Vagina (tissue), 2 donors: ENCODE measurements around the gene NEUROD2. TPM values are rescaled to one million over a fixed set of nuclear protein-coding genes. Genes with fewer than 3 reads are reported as not detected.

Experiments
- DNase-seq, 2 donors: peaks; one replicate each; pipeline ENCODE4 v3.0.0-alpha.2; 2017; ENCODE audit errors: extremely low spot score in 2 of 2
- H3K27ac ChIP-seq: fragments of 200-600 bp; sonication (generic); one replicate; pipeline ENCODE4 v1.5.1; 2019
- H3K27me3 ChIP-seq: fragments of 200-600 bp; sonication (generic); one replicate; pipeline ENCODE4 v1.5.1; 2019
- H3K36me3 ChIP-seq, 2 donors: fragments of 200-600 bp; sonication (generic); one replicate each; pipeline ENCODE4 v1.5.1; 2017 to 2019
- H3K4me1 ChIP-seq: fragments of 200-600 bp; sonication (generic); one replicate; pipeline ENCODE4 v1.5.1; 2019
- H3K4me3 ChIP-seq, 2 donors: fragments of 200-600 bp; sonication (generic); 1 replicate in 1 of 2; 2 replicates in 1 of 2; pipeline ENCODE4 v1.5.1; 2016 to 2019
- H3K9me3 ChIP-seq: fragments of 200-600 bp; sonication (generic); one replicate; pipeline ENCODE4 v1.5.1; 2019
- CTCF ChIP-seq, 3 experiments: fragments of 450-650 bp in 2 of 3; fragments of 200-600 bp in 1 of 3; sonication (generic) in 1 of 3; IDR thresholded peaks; one replicate each; pipeline ENCODE4 v1.5.1; 2017 to 2019; ENCODE audit warnings: antibody characterized with exemption in 3 of 3, mild to moderate bottlenecking in 2 of 3, moderate library complexity in 2 of 3
- POLR2A ChIP-seq, 2 donors: fragments of 450-650 bp; IDR thresholded peaks; one replicate each; pipeline ENCODE4 v1.6.1; 2017; ENCODE audit warnings: antibody characterized with exemption in 2 of 2, mild to moderate bottlenecking in 2 of 2, moderate library complexity in 2 of 2
- POLR2AphosphoS5 ChIP-seq, 2 donors: sonication (generic); formaldehyde crosslinking; IDR thresholded peaks; one replicate each; pipeline ENCODE4 v1.9.0; 2017; ENCODE audit warnings: antibody characterized with exemption in 2 of 2, mild to moderate bottlenecking in 2 of 2, low read depth in 1 of 2; ENCODE audit not compliant: insufficient read depth in 1 of 2
- intact Hi-C: fragments of 100-400 bp; cut with DNase I; formaldehyde crosslinking; loops from one replicate; pipeline ENCODE4 v1.15.1; 2023
- total RNA-seq: library from RNA; depleted of rRNA; stranded (reverse); fragments of >200 nt; gene quantifications from one replicate; pipeline ENCODE4 v1.2.3, GENCODE V29; 2016

NEUROD2 gene
- total RNA-seq, 1 donor from 2014 or later = not detected

GRCh38 chr17:39564211-39564848 lies 43.4 kb downstream of the NEUROD2 start:
- Histone ChIP-seq H3K27me3 (no peaks in the 10 kb centered on the region), H3K4me3 (no peak overlapping the region), H3K36me3 (peaks cover 0 to 26% of the 10 kb centered on the region in 2 donors), H3K27ac (no peak overlapping the region), H3K9me3 (no peaks in the 10 kb centered on the region), H3K4me1 (no peaks in the 10 kb centered on the region)
- TF ChIP-seq CTCF (IDR thresholded peaks at IDR 0.05) (no peak), POLR2AphosphoS5 (IDR thresholded peaks at IDR 0.05; ENCODE audit: insufficient read depth in 1 of 2, low read depth in 1 of 2) (no peak), POLR2A (IDR thresholded peaks at IDR 0.05) (no peak)
- intact Hi-C loops = no loop called here
- DNase-seq = no peak

- Histone ChIP-seq H3K36me3 (peaks cover 0 to 26% of the 10 kb centered on the region in 2 donors), H3K27me3 (no peaks in the 10 kb centered on the region), H3K27ac (no peak overlapping the region), H3K4me1 (no peaks in the 10 kb centered on the region), H3K9me3 (no peaks in the 10 kb centered on the region), H3K4me3 (no peak overlapping the region)
- no peak for TF ChIP-seq POLR2AphosphoS5 (IDR thresholded peaks at IDR 0.05; ENCODE audit: insufficient read depth in 1 of 2, low read depth in 1 of 2)
- no peak for TF ChIP-seq POLR2A (IDR thresholded peaks at IDR 0.05)
- no peak for TF ChIP-seq CTCF (IDR thresholded peaks at IDR 0.05)
- DNase-seq = no peak
- intact Hi-C loops = no loop called here
Measured at GRCh38 chr17:39563476-39563875, 44.2 kb downstream of the NEUROD2 start.

GRCh38 chr17:39562976-39563375 lies 44.7 kb downstream of the NEUROD2 start:
- no peaks in the 10 kb centered on the region for H3K4me1 ChIP-seq
- DNase-seq = no peak
- H3K36me3 ChIP-seq = peaks cover 0 to 26% of the 10 kb centered on the region in 2 donors
- no peak overlapping the region for H3K27ac ChIP-seq
- intact Hi-C loops = no loop called here
- no peak for TF ChIP-seq POLR2A (IDR thresholded peaks at IDR 0.05)
- no peak for TF ChIP-seq CTCF (IDR thresholded peaks at IDR 0.05)
- no peak for TF ChIP-seq POLR2AphosphoS5 (IDR thresholded peaks at IDR 0.05; ENCODE audit: insufficient read depth in 1 of 2, low read depth in 1 of 2)
- H3K4me3 ChIP-seq = no peak overlapping the region
- no peaks in the 10 kb centered on the region for H3K27me3 ChIP-seq
- H3K9me3 ChIP-seq = no peaks in the 10 kb centered on the region

- H3K36me3 ChIP-seq = peaks cover 0 to 26% of the 10 kb centered on the region in 2 donors
- H3K27me3 ChIP-seq = no peaks in the 10 kb centered on the region
- no peaks in the 10 kb centered on the region for H3K4me1 ChIP-seq
- H3K4me3 ChIP-seq = no peak overlapping the region
- H3K27ac ChIP-seq = no peak overlapping the region
- TF ChIP-seq POLR2A (IDR thresholded peaks at IDR 0.05) (no peak), CTCF (IDR thresholded peaks at IDR 0.05) (no peak), POLR2AphosphoS5 (IDR thresholded peaks at IDR 0.05; ENCODE audit: insufficient read depth in 1 of 2, low read depth in 1 of 2) (no peak)
- intact Hi-C loops = no loop called here
- no peak for DNase-seq
- H3K9me3 ChIP-seq = no peaks in the 10 kb centered on the region
Measured at GRCh38 chr17:39562395-39562794, 45.3 kb downstream of the NEUROD2 start.

- Histone ChIP-seq H3K36me3 (peaks cover 0 to 40% of the 10 kb centered on the region in 2 donors), H3K27me3 (no peaks in the 10 kb centered on the region), H3K4me1 (no peaks in the 10 kb centered on the region), H3K27ac (no peak overlapping the region), H3K4me3 (no peak overlapping the region), H3K9me3 (no peaks in the 10 kb centered on the region)
- intact Hi-C loops = no loop called here
- no peak for DNase-seq
- TF ChIP-seq CTCF (IDR thresholded peaks at IDR 0.05) (no peak), POLR2AphosphoS5 (IDR thresholded peaks at IDR 0.05; ENCODE audit: insufficient read depth in 1 of 2, low read depth in 1 of 2) (no peak), POLR2A (IDR thresholded peaks at IDR 0.05) (no peak)
Measured at GRCh38 chr17:39556423-39556822, 51.3 kb downstream of the NEUROD2 start.
